Dermis microvascular lymphatic vessel endothelial cell (primary cell): ENCODE measurements around the gene GLI3. TPM values are rescaled to one million over a fixed set of nuclear protein-coding genes. Genes with fewer than 3 reads are reported as not detected.

ENCODE experiments used
- DNase-seq, 2 donors: peaks; one replicate each; pipeline versions ENCODE4 v3.0.0 to v3.0.0-alpha.2; 2010; ENCODE audit warnings: low read depth in 2 of 2
- total RNA-seq: library from RNA; depleted of rRNA; stranded (reverse); fragments of >200 nt; gene quantifications from 2 replicates; pipeline ENCODE4 v1.2.1, GENCODE V29; 2014

GLI3 gene
- total RNA-seq, 1 donor from 2014 or later: 0.26 TPM

DNA sequence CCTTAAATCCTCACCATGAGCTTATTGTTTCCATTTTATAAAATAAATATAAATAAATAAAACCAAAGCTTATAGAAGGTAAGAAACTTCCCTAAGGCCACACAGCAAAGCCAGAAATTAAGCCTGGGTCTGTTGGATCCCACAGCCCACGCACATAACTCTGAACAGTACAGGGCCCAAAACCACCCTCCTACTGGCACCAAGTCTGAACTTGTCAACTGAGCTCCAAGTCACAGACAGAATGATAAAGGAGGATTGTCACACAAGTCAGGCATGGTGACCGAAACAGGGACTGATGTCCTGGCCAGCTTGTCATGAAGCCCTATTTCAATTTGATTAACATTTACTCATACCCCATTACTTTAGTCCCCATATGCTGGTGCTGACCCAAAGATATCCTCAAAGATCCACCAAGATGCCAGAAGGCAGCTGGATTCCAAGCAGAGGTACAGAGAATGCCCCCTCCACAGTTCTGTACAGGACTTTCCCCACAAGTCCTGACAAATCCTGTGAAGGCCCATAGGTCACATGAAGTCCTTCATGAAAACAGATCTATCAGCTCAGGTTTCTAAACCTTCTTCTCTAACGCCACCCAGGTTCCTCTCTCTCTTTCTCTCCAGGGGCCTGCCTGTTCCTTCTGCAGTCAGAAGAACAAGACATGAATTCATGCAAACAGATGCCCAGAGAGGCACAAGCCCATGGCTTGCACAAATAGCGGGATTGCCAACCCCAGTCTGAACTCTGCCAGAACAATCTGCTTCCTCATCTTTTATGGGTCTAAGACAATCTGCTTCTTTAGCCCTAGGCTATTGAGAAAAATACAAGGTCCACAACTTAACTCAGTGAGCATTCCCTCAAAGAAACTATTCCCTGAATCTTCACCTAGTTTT is 60.9 kb downstream of the GLI3 start:
- DNase-seq: no peak

DNA sequence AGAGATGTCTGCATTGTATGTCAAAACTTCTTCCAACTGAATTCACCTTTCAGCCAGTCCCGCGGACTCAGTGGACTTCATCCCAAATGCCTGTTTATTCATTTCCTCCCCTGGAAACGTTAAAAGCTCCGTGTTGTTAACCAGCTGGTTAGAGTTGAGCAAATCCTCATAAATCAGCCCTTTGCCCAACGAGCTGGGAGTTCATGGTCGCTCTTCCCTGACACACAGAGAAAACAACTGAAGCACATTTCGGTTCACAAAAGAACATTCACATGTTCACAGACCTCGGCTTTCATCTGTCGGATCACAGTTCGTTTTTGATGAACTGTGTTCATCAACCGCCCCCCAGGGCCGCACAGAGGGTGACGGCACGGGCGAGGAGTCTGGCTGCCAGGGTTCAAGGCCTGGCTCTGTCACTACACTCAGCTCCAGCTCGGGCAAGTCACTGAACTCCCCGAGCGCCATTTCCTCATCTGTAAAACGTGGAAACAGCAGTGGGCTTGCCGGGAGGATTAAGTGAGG is 62.6 kb downstream of the GLI3 start:
- DNase-seq: no peak

- no peak for DNase-seq
Measured at GRCh38 chr7:42170724-42171123, 66.3 kb downstream of the GLI3 start.

DNA sequence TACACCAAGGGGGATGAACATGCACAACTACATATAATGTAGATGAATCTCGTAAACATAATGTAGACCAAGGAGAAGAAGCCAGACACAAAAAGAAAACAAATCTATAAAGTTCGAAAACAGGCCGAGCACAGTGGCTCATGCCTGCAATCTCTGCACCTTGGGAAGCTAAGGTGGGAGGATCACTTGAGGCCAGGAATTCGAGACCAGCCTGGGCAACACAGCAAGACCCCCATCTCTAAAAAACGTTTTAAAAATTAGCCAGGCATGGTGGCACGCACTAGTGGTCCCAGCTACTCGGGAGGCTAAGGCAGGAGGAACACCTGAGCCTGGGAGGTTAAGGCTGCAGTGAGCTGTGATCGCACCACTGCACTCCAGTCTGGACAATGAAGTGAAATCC is 68.5 kb downstream of the GLI3 start:
- DNase-seq: no peak

DNA sequence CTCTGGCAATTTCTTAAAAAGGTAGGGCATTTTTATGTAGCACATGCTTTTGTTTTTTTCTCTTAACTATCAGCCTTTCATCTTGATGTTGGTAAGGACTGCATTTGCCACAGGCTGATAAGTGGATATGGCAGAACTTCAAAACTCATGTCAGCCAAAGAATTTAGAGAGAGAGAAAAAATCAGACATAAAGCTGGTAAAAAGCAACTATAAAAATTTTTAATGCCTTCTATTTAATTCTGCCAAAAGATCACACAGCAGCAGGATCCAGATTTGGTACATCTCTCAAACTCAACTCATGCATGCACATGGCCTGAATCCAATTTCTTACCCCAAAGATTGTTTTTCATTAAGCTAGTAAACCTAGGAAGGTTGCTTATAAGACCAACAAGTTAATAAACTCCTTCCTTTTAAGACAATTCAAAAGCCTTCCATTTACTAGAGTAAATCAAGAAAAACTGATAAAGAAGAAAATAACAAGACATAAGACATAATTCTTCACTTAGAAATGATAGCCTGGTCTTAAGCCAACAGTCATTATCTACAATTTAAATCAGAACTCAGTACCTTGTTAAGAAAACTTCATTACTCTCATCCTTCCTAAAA is 69.3 kb downstream of the GLI3 start:
- DNase-seq: no peak

- no peak for DNase-seq
Measured at GRCh38 chr7:42167206-42167605, 69.8 kb downstream of the GLI3 start.

GRCh38 chr7:42164881-42165428 is 72.1 kb downstream of the GLI3 start:
- no peak for DNase-seq

GRCh38 chr7:42162560-42163325 is 74.3 kb downstream of the GLI3 start:
- DNase-seq: no peak

DNA sequence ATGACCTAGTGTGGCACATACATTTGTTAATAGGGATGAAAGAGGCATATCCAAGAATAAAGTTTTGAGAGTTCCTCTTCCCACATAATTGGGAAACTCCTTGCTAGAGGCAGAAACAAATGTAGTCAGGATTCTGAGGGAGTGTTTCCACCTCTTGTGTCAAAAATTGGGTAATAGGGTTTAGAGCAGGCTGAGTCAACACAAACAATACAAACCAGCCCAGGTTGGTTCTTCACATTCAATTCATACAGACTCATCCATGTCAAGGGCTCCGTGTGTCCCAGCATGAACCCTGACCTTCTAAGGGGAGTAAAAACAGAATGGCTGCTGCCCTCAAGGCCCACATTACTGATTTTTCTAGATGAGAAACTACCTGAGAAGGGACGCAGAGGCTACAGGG is 75.3 kb downstream of the GLI3 start:
- DNase-seq: no peak

DNA sequence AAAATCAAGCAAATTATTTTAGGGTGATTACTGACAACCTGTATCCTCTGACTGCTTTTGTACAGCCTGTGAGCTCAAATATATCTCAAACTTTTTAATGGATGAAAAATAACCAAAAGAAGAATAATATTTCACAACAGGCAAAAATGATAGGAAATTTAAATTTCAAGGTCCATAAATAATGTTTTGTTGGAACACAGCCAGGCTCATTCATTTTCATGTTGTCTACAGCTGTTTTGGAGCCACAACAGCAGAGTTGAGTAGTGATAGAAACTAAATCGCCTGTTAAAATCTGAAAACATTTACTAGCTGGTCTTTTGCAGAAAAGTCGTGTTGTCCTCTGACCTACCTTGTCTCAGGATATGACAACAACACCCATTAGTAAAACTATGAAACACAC is 75.9 kb downstream of the GLI3 start:
- no peak for DNase-seq

DNA sequence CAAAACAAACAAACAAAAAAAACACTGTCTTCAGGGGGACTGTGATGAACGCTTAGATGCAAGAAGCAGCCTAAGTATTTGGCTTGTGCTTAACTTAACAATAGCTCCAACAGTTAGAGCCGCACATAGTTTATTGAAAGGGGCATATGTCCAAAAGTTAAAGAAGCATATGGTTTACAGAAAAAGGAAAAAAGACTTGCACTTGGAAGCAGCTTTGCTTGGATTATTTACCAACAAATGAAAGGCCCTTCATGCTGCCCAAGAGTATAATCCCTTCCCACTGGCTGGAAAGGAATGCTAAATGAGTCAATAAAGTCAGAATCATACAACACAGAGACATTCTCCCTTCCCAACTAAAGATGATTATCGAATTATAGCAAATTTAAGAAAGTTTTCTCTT is 77.9 kb downstream of the GLI3 start:
- no peak for DNase-seq

DNA sequence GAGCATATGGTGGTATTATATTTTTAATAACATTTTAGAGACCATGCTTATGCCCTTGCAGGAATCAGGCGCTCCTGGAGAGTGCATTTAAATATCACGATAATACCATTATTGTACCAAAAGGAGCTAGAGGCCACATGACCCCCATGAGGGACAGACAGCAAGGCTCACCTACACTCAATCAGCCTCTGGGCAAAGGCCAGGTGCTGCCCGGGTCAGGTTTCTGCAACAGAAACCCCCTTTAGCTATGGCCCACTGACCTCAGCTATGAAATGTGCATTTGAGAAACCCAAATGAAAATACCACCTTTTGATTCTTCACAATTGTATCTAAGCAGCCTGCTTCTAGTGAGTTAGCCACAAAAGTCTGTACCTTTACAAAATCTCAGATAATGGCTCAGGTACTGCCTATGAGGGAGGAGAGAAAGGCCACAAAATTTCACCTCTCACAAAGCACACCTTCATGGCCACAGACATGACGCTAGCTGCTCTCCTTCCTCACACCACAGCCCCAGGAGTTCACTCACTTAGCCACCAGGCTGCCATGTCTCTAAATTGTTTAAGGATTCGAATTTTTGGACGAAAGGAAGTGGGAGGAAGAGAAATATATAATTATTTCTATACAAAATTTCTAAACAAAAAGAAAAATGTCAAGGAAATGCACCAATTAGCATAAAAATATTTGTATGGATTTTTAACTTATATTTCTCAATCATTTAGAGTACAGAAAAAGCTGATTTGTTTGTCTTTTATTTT is 79.9 kb downstream of the GLI3 start:
- no peak for DNase-seq

GRCh38 chr7:42156291-42156865 is 80.6 kb downstream of the GLI3 start:
- no peak for DNase-seq

DNA sequence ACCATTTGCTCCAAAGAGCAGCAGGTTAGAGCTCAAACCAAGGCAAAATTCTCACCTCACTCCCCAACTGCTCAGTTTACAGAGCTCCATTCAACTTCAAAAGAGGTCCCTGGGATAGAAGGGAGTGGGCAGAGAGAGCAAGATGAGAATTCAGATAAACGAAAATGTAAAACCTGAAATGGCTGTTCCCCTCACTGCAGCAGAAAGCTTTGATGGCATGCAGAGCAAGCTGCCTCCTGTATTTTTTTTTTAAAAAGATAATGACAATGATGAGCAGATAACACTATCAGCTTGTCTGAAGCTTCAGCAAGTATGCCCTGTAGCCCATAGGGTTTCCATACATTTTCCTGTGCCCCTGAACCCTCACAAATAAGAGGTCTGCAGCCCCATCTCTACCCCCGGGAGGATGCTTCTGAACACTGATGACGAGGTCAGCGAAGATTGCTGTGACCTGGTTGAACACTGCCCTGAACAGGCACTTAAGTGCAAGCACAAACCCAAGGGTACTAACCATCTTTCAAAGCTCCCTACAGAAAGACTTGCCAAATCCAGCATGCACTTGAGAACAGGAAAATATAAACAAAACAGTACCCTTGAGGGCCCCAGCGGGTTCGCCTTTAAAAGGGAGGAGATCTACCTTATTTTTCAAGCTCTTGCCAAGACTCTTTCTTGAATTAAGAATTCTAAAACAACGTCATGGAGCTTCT is 81.3 kb downstream of the GLI3 start:
- DNase-seq: no peak

- DNase-seq: no peak
Measured at GRCh38 chr7:42154173-42154572, 82.8 kb downstream of the GLI3 start.

GRCh38 chr7:42152329-42153205 is 84.4 kb downstream of the GLI3 start:
- no peak for DNase-seq

- DNase-seq: no peak
Measured at GRCh38 chr7:42151309-42151708, 85.7 kb downstream of the GLI3 start.

DNA sequence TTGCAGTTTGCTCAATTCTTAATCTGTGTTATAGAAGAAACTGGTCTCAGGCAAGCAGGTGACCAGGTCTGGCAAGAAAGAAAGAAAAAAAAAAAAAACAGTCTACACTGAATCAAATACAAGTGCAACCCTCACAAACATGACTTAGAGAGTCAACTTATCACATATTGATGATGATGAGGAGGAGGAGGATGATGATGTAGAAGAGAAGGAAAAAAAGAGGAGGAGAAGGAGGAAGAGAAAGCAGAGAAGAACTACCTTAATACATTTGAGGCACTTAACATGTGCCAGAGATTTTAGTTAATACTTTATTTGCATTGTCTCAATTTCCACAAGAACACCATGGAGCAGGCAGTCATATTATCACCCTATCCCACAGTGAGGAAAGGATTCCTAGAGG is 91.5 kb downstream of the GLI3 start:
- DNase-seq: no peak

DNA sequence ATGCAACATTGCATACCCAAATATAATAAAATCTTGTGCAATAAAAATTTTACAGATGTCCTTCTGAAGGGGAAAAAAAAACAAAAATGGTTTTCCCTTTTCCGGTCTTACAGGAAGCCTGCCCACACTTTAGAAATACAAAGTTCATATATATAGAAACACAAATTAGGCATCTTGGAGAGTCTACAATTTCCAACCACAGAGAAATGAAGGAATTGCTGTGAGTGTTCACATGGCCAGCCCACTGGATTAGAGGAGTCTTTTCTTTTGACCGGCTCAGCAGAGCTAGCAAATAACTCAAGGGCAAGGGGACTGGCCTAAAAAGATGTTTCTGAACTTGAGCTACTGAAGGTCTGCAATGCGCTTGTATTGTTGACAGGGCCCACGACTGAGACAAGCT is 92.4 kb downstream of the GLI3 start:
- peak in 1 of 2 donors; percentile 19 for DNase-seq
